KOPT-K1 (cell line): ENCODE data around the gene MTOR.
"Not testable (repeated sequence)": the region's sequence is repeated elsewhere in the genome, so short reads cannot be mapped to it uniquely, and the experiment has no call there.

Experiments used
- H3K27ac ChIP-seq: fragments of 200-600 bp; sonication (generic); 2 replicates; pipeline ENCODE4 v1.5.1; 2016; ENCODE audit warnings: antibody characterized with exemption, mild to moderate bottlenecking, low read depth, low read length; ENCODE audit not compliant: poor library complexity, severe bottlenecking
- H3K36me3 ChIP-seq: fragments of 200-600 bp; sonication (generic); 2 replicates; pipeline ENCODE4 v1.5.1; 2017; ENCODE audit warnings: antibody characterized with exemption, mild to moderate bottlenecking, low read length, moderate library complexity; ENCODE audit not compliant: insufficient read depth
- H3K9me3 ChIP-seq: fragments of 200-600 bp; sonication (generic); 2 replicates; pipeline ENCODE4 v1.5.1; 2017; ENCODE audit warnings: antibody characterized with exemption, low read length, mild to moderate bottlenecking; ENCODE audit not compliant: insufficient read depth, poor library complexity, severe bottlenecking

MTOR gene

DNA sequence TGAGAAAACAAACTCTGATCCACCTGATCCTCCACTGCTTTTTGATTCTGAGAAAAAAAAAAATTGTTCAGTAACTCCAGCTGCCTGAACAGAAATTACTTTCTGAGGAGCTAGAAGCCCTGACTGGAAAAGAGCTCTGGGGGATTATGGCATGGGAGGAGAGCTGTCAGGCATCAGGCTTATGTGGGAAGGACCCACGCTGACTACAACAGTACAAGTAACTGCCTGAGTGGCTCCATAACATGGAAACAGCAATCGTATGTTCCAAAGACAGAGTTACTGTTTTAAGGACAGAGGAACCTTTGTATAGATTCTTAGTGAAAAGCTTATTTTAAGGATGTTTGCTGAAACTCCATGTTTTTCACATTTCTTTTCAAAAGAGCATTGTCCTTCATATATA lies 74.4 kb downstream of the MTOR start:
- H3K9me3 ChIP-seq: no peaks in the 10 kb centered on the region
- no peak overlapping the region for H3K27ac ChIP-seq
- peaks cover 95% of the 10 kb centered on the region for H3K36me3 ChIP-seq

- Histone ChIP-seq H3K27ac (no peak overlapping the region), H3K36me3 (peaks cover 95% of the 10 kb centered on the region), H3K9me3 (no peaks in the 10 kb centered on the region)
Measured at GRCh38 chr1:11187494-11187893, 74.9 kb downstream of the MTOR start.

DNA sequence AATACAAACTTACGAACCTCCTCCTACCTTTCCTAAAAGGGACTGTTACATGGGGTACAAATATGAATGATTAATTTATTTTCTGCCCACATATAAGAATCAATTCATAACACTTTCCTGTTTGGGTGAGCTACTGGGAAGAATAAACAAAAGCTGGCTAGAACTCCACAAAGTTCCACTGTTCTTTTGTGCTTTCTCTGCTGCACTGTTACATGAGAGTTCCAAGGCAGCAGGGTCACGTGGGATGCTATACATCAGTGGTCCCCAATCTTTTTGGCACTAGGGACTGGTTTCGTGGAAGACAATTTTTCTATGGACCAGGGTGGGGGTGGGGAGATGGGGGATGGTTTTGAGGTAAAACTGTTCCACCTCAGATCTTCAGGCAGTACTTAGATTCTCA lies 75.4 kb downstream of the MTOR start:
- H3K27ac ChIP-seq: no peak overlapping the region
- H3K36me3 ChIP-seq: peaks cover 95% of the 10 kb centered on the region
- no peaks in the 10 kb centered on the region for H3K9me3 ChIP-seq

DNA sequence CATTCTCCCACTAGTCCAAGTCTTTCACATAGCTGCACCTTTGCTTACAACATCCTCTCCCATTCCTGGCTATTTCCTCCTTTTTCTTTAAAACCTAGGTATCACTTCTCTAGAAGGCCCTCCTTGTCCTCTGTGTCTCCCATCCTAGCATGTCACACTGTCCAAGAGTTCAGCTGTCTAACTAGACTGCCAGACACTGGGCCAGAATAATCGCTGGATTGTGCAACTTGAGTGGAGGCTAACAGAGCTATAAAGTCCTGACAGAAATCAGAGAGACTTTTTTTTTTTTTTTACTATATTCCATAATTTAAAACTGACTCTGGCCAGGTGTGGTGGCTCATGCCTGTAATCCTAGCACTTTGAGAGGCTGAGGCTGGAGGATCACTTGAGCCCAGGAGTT lies 77.4 kb downstream of the MTOR start:
- H3K36me3 ChIP-seq: peaks cover 94% of the 10 kb centered on the region
- no peak overlapping the region for H3K27ac ChIP-seq
- H3K9me3 ChIP-seq: no peaks in the 10 kb centered on the region

GRCh38 chr1:11182884-11183283 lies 79.5 kb downstream of the MTOR start:
- Histone ChIP-seq H3K27ac (no peak overlapping the region), H3K36me3 (peaks cover 94% of the 10 kb centered on the region), H3K9me3 (no peaks in the 10 kb centered on the region)

DNA sequence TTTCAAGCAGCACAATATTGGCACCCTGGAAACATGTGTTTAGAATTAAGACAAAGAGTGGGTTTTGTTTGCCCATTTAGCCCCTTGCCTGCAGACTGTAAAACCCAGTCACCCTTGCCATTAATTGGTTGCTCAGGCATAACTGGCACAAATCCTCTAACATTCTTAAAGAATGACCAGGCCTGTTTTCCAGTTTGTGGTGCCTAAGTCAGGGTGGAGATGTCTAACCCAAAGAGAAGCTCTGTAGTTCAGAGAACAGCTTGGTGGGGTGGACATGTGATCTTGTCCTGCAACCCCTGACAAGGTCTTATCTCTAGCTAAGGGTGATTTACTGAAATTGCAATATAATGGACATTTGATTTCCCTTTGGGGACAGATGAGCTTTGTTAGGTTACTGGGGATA lies 82.0 kb downstream of the MTOR start:
- Histone ChIP-seq H3K9me3 (no peaks in the 10 kb centered on the region), H3K27ac (no peak overlapping the region), H3K36me3 (peaks cover 94% of the 10 kb centered on the region)

DNA sequence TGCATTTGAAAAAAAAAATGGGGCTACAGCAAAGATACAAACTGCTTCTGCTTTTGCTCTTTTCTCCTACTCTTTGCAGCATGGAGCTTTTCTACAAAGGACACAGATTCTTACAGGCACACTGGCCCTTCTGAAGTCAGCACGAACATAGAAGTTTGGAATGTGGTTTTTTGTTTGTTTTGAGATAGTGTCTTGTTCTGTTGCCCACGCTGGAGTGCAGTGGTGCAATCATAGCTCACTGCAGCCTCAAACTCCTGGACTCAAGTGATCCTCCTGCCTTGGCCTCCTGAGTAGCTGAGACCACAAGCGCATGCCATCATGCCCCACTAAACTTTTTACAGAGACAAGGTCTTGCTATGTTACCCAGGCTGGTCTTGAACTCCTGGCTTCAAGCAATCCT lies 82.6 kb downstream of the MTOR start:
- peaks cover 94% of the 10 kb centered on the region for H3K36me3 ChIP-seq
- not testable (repeated sequence) for H3K9me3 ChIP-seq, H3K27ac ChIP-seq

DNA sequence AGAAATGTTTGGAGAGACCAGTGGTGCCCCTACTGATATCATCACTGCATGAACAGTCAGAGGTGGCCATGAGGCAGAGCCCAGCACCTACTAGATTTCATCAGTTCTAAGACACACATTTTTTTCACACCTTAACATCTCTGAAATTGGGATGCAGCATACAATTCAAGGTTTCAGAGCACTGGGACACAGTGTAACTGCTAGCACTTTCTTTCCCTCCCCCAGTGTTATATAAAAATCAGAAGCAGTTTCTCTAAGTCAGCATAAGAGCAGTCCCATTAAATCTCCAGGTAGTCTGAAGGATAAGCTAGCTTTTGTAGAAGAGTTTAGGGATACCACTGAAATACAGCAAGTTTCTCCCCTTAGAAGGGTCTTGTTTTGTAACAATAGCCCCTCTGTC lies 83.2 kb downstream of the MTOR start:
- Histone ChIP-seq H3K36me3 (peaks cover 94% of the 10 kb centered on the region), H3K9me3 (no peaks in the 10 kb centered on the region), H3K27ac (no peak overlapping the region)

- H3K9me3 ChIP-seq: no peaks in the 10 kb centered on the region
- no peak overlapping the region for H3K27ac ChIP-seq
- peaks cover 87% of the 10 kb centered on the region for H3K36me3 ChIP-seq
Measured at GRCh38 chr1:11178021-11179015, 84.0 kb downstream of the MTOR start.

DNA sequence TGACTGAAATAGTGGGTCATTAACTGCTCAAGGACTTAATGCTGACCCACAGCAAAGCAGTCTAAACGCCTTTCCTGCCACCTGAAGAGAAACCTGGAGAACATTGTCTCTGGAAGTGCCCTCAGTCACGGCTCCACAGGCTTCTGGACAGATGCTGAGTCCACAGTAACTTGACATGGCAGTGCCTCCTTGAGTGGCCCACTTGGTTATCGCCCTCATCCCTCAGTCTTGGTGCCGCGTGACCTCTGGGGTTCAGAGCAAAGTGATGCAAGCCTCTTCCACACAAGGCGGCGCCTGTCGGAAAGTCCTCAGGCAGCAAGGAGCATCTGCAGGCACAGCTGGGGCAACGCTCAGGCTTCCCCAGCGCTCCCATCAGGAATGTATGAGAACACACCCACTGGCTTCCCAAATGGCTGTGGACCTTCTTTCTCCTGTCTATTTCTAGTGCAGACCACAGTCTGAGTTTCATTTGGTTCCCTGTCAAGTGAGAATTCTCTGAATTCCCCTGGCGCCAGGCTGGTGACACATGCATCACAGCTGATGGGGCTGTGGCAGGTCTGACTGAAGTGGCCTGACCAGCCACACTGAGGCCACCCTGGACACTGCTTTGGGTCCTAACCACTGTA lies 86.2 kb downstream of the MTOR start:
- H3K9me3 ChIP-seq: no peaks in the 10 kb centered on the region
- H3K27ac ChIP-seq: no peak overlapping the region
- H3K36me3 ChIP-seq: peaks cover 70% of the 10 kb centered on the region

DNA sequence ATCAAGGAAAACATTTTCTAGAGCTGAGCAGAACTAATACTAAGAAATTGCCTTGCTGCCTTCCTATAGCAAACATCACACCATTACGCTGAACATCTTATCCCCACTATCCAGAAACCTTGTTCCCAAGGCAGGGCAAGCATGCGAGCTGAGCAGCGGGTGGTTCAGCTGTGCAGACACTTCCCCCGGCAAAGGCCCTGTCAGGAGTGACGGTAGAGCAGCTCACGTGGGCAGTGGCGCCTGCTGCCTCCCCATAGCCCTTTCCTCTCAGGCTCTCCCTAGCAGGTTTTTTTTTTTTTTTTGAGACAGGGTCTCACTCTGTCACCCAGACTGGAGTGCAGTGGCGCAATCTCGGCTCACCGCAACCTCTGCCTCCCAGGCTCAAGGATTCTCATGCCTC lies 86.9 kb downstream of the MTOR start:
- no peaks in the 10 kb centered on the region for H3K9me3 ChIP-seq
- H3K27ac ChIP-seq: no peak overlapping the region
- H3K36me3 ChIP-seq: peaks cover 63% of the 10 kb centered on the region

DNA sequence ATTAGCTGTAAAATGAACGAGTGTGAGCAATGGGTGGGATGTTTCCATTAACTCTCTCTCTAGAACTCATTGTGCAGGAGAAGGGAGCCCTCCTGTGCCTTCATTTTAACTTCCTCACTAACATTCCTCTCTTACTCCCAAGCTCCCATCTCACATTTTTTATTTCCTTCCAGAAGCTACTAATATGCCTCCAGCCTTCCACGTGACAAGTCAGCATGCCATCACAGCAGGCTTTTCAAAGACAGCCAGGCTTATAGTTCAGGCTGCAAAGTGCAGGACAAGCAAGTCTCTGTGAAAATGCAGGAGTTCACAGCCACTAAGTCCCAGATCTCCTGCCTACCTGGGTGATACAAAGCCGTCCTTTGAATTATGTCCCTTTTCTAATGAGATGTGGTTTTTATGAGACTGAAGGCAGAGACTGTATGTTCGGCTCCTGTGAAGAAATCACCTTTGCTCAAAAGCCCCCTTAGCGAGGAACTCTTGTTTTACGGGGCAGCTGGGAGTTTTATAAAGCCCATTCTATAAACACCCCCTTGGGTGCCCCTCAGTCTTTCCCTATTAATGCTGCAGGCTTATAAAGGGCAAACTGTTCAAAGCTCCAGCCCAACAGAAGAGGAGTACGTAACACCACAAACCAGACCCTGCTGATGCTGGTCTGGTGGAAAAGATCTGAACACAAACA lies 87.9 kb downstream of the MTOR start:
- no peaks in the 10 kb centered on the region for H3K9me3 ChIP-seq
- no peak overlapping the region for H3K27ac ChIP-seq
- H3K36me3 ChIP-seq: peaks cover 58% of the 10 kb centered on the region

DNA sequence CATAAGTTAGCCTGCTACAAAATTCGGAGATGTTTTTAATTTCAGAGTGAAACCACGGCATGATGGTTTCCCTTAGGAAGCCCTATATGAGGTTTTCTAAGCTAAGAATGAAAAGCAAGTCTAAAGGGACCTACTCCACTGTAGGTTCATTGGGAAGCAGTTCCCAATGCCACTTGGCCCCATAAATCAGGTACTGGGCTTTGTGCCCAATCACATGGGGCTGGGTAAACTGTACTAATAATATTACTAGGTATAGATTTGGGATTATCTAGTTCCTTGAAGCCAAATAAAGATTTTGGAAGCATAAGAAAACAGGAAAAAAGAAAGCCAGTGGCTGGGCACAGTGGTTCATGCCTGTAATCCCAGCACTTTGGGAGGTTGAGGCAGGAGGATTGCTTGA lies 92.2 kb downstream of the MTOR start:
- H3K27ac ChIP-seq: no peak overlapping the region
- peaks cover 38% of the 10 kb centered on the region for H3K36me3 ChIP-seq
- no peaks in the 10 kb centered on the region for H3K9me3 ChIP-seq

DNA sequence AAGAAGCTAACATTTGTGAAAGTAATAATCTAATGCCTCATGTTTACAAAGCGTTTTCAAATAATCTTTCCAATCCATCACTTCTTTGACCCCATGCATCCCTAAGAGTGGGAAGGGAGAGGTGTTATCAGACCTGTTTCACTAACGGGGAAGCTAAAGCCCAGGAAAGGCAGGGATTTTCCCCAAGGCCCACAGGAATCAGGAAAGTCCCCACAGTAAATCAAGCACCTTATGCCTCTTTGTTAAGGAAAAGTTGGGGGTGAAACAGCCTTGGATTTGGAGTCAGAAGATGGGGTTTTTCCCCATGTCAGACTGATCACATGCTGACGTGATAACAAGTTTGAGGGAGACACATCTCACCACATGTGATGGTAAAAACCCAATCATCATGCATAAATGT lies 93.1 kb downstream of the MTOR start:
- Histone ChIP-seq H3K36me3 (peaks cover 29% of the 10 kb centered on the region), H3K27ac (no peak overlapping the region), H3K9me3 (no peaks in the 10 kb centered on the region)

DNA sequence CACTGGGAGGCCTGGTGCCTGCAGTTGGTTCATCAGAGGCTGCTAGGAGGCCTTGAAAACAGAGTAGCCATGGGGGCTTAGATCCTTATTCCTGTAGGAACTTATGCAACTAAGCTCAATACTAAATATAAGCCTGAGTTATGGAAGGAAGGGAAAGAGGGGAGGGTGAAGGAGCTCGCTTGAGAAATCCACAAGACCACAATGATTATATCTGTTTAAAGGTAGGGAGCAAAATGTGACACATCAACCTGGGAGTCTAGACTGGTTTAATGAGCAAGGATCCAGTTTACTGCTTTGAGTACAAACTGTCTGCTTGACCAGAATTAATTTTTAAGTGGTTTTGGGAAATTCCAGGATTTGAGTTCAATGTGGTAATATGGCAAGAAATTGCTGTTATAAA lies 93.6 kb downstream of the MTOR start:
- H3K27ac ChIP-seq: no peak overlapping the region

More for the DNA sequence above, 93.6 kb downstream of the MTOR start:
- peaks cover 28% of the 10 kb centered on the region for H3K36me3 ChIP-seq
- no peaks in the 10 kb centered on the region for H3K9me3 ChIP-seq
